Pancreas (tissue), 10 donors: ENCODE results near the gene PLCXD1. TPM values are rescaled to one million over a fixed set of nuclear protein-coding genes. Genes with fewer than 3 reads are reported as not detected.
"Not testable (repeated sequence)": the region's sequence is repeated elsewhere in the genome, so short reads cannot be mapped to it uniquely, and the experiment has no call there.

Experiments used
- ATAC-seq, 4 donors: fragments of 200-7000 bp; cut with Tn5 transposase; one replicate each; pipeline versions ENCODE4 v1.8.0 to v1.9.1; 2020; ENCODE audit warnings: mild to moderate bottlenecking in 4 of 4, moderate library complexity in 4 of 4
- DNase-seq, 6 donors: peaks; one replicate each; pipeline ENCODE4 v3.0.0-alpha.2; 2020
- FAIRE-seq: peaks from 2 replicates; lab custom pipeline; 2012; peaks lifted over from hg19 to GRCh38; lab: Jason Lieb, UNC
- H3K27ac ChIP-seq, 4 donors: fragments of 200-600 bp; sonication (generic); 1 replicate in 3 of 4; 2 replicates in 1 of 4; pipeline versions ENCODE4 v1.5.0 to v1.8.0; 2020
- H3K27me3 ChIP-seq, 4 donors: fragments of 200-600 bp; one replicate each; pipeline ENCODE4 v1.8.0; 2021
- H3K36me3 ChIP-seq, 3 donors: fragments of 200-600 bp; sonication (generic) in 1 of 3; one replicate each; pipeline versions ENCODE4 v1.5.0 to v1.8.0; 2020 to 2021
- H3K4me1 ChIP-seq, 3 donors: fragments of 200-600 bp; one replicate each; pipeline ENCODE4 v1.8.0; 2021
- H3K4me3 ChIP-seq, 4 donors: fragments of 200-600 bp; sonication (generic) in 2 of 4; one replicate each; pipeline versions ENCODE4 v1.5.0 to v1.8.0; 2020 to 2021
- H3K9me3 ChIP-seq, 4 donors: fragments of 200-600 bp; one replicate each; pipeline ENCODE4 v1.8.0; 2021
- WGBS, 2 donors: extraction: QIAGEN DNeasy Blood & Tissue Kit; methylation state at CpG; one replicate each; pipeline ENCODE4 v1.1.7; 2013; 5-methylcytosine and 5-hydroxymethylcytosine counted together
- intact Hi-C, 3 donors: fragments of 100-400 bp; cut with DNase I; formaldehyde crosslinking; loops; one replicate each; pipeline versions ENCODE4 v1.11.1 to v1.14.2; 2022
- polyA plus RNA-seq, 2 donors: library from polyadenylated mRNA; stranded (reverse); fragments of 200-250 nt; gene quantifications; one replicate each; pipeline ENCODE4 v1.2.3, GENCODE V29; 2013
- total RNA-seq, 6 donors: library from RNA; stranded (reverse); fragmentation: NEBNext Ultra II Directional in 4 of 6; extraction: Animal tissue kit (Norgen Biotek cat#: 25700) in 4 of 6; gene quantifications; one replicate each; pipeline versions ENCODE4 v1.2.1 to v1.2.4, GENCODE V29; 2021 to 2023
- TF ChIP-seq, protein P1 (sequence below), 4 donors: fragments of 200-600 bp; sonication (generic) in 3 of 4; IDR thresholded peaks; one replicate each; pipeline versions ENCODE4 v1.5.0 to v1.8.0; 2021; ENCODE audit warnings: antibody characterized with exemption in 4 of 4
- donor health status: healthy with polysubstance abuse.
- donor health status: DM: no; HTN: no; CAD: no; lungs with moderate emphysema.
- donor health status: DM: no; HTN: no; CAD: no.
- donor health status: control.
- donor health status: control.
- donor health status: Bipolar disorder and iron deficiency.
- donor health status: DM: yes; HTN: yes; CAD: no.
- donor health status: DM: no; HTN: no; CAD: no.
- donor health status: DM: no; HTN: no; CAD: no.
- donor health status: DM: yes; HTN: yes; CAD: no.

The PLCXD1 gene
- total and polyA plus RNA-seq, 8 donors, result 3.5 to 17.8 (median 6.1) TPM

DNA sequence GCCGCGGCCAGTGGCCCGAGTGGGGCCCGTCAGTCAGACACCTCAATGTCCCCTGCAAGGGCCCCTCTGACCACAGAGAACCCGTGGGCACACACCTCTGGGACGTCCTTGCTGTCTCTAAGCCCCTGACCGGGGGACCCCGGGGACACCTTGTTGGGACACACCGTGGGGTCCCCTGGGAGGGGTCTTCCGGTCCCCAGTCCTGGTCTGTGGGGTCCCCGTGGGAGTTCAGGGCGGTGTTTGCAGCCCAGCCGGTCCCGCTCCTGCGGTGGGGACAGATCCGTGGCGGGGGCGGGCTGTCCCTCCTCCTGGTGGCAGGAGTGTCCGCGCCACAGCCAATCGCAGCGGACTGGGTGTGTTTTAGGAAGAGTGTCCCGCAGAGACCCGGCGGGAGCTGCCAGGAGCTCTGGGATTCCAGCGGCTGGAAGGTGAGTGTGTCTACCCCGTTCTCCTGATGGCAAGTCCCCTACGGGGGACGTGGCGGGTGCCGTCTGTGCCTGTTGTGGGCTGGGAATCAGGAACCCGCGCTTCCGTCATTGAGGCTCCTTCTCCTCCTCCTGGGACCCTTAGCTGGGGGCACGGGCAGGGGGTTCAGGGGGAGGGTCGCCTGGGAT lies 5.1 kb upstream of the PLCXD1 start:
- DNase-seq (peak; percentile 83 to 94 (median 86)), ATAC-seq (peak; percentile 98 to 99 (median 98)), FAIRE-seq (no peak)
- WGBS, 2 donors, result 1 to 3% methylated on average over 35 to 36 of the region's 36 CpGs
- Histone ChIP-seq H3K9me3 (no peaks in the 10 kb centered on the region), H3K4me3 (peak overlapping the region; percentile 18 to 69 (median 43)), H3K36me3 (no peaks in the 10 kb centered on the region), H3K4me1 (no peaks in the 10 kb centered on the region), H3K27ac (no peak overlapping the region), H3K27me3 (no peaks in the 10 kb centered on the region)
- TF ChIP-seq, protein P1, sequence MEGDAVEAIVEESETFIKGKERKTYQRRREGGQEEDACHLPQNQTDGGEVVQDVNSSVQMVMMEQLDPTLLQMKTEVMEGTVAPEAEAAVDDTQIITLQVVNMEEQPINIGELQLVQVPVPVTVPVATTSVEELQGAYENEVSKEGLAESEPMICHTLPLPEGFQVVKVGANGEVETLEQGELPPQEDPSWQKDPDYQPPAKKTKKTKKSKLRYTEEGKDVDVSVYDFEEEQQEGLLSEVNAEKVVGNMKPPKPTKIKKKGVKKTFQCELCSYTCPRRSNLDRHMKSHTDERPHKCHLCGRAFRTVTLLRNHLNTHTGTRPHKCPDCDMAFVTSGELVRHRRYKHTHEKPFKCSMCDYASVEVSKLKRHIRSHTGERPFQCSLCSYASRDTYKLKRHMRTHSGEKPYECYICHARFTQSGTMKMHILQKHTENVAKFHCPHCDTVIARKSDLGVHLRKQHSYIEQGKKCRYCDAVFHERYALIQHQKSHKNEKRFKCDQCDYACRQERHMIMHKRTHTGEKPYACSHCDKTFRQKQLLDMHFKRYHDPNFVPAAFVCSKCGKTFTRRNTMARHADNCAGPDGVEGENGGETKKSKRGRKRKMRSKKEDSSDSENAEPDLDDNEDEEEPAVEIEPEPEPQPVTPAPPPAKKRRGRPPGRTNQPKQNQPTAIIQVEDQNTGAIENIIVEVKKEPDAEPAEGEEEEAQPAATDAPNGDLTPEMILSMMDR (IDR thresholded peaks at IDR 0.05), result no peak
- intact Hi-C loops, result no loop called here

- peak overlapping the region; percentile 18 to 69 (median 43) for H3K4me3 ChIP-seq
- H3K9me3 ChIP-seq, result no peaks in the 10 kb centered on the region
- H3K4me1 ChIP-seq, result no peaks in the 10 kb centered on the region
- ATAC-seq, result peak; percentile 65 to 78 (median 70)
- intact Hi-C loops, result no loop called here
- 1 to 3% methylated on average over 47 to 49 of the region's 49 CpGs for whole genome bisulfite sequencing, 2 donors
- H3K36me3 ChIP-seq, result no peaks in the 10 kb centered on the region
- DNase-seq, result peak; percentile 38 to 84 (median 58)
- no peak overlapping the region for H3K27ac ChIP-seq
- FAIRE-seq, result no peak
- H3K27me3 ChIP-seq, result no peaks in the 10 kb centered on the region
- TF ChIP-seq, protein P1 (IDR thresholded peaks at IDR 0.05), result no peak
These were observed 4.5 kb upstream of the PLCXD1 start for GRCh38 chrX:276581-277201.

GRCh38 chrX:279757-280604 lies 1.2 kb upstream of the PLCXD1 start:
- ATAC-seq, H3K27me3 ChIP-seq, H3K36me3 ChIP-seq, H3K4me1 ChIP-seq, H3K27ac ChIP-seq, H3K4me3 ChIP-seq, FAIRE-seq, H3K9me3 ChIP-seq, intact Hi-C loops: not testable (repeated sequence)
- 75 to 91% methylated on average over 31 to 42 of the region's 45 CpGs for WGBS, 2 donors
- DNase-seq, result peak in 3 of 6 donors; percentile 12 to 63 (median 60)

- WGBS, 2 donors, result 10 to 43% methylated on average over 4 to 12 of the region's 24 CpGs
- FAIRE-seq, H3K4me1 ChIP-seq, DNase-seq, H3K4me3 ChIP-seq, H3K36me3 ChIP-seq, H3K27ac ChIP-seq, H3K27me3 ChIP-seq, ATAC-seq, intact Hi-C loops, H3K9me3 ChIP-seq: not testable (repeated sequence)
These were observed 459 bp upstream of the PLCXD1 start for GRCh38 chrX:280722-281121.

DNA sequence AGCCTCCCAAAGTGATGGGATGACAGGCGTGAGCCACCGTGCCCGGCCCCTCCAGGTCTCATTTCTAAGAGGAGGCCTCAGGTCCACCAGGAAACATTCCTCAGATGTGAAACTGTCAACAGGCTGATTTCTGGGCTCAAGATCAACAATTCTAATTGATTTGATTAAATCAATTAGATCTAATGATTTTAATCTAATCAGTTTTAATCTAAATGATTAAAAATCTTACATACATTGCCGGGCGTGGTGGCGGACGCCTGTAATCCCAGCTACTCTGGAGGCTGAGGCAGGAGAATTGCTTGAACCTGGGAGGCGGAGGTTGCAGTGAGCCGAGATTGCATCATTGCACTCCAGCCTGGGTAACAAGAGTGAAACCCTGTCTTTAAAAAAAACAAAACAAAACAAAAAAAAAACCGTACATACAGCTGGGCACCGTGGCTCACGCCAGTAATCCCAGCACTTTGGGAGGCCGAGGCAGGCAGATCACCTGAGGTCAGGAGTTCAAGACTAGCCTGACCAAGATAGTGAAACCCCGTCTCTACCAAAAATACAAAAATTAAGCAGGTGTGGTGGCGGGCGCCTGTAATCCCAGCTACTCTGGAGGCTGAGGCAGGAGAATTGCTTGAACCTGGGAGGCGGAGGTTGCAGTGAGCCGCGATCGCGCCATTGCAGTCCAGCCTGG lies 960 bp downstream of the PLCXD1 start:
- intact Hi-C loops, H3K27ac ChIP-seq, H3K36me3 ChIP-seq, ATAC-seq, H3K27me3 ChIP-seq, H3K4me1 ChIP-seq, FAIRE-seq, H3K4me3 ChIP-seq, H3K9me3 ChIP-seq: not testable (repeated sequence)
- DNase-seq, result peak in 4 of 6 donors; percentile 4 to 16 (median 7)
- WGBS, 2 donors, result 79 to 84% methylated on average over 21 of the region's 21 CpGs
